KMS-11 (cell line): Measurements from ENCODE around the gene BTN3A1.

Experiments used
- H2AFZ ChIP-seq: fragments of 200-600 bp; sonication (generic); 2 replicates; pipeline ENCODE4 v1.6.1; 2016; ENCODE audit warnings: antibody characterized with exemption, mixed run types, low read depth
- H3K27ac ChIP-seq: fragments of 200-600 bp; sonication (generic); 2 replicates; pipeline ENCODE4 v1.6.1; 2016; ENCODE audit warnings: mild to moderate bottlenecking, mixed run types
- H3K27me3 ChIP-seq: fragments of 200-600 bp; sonication (generic); 2 replicates; pipeline ENCODE4 v1.6.1; 2017; ENCODE audit warnings: mild to moderate bottlenecking, low read depth, mixed run types, moderate library complexity; ENCODE audit not compliant: insufficient read depth
- H3K36me3 ChIP-seq: fragments of 200-600 bp; sonication (generic); 2 replicates; pipeline ENCODE4 v1.6.1; 2017; ENCODE audit warnings: mild to moderate bottlenecking, mixed run types; ENCODE audit not compliant: insufficient read depth
- H3K4me1 ChIP-seq: fragments of 200-600 bp; sonication (generic); 2 replicates; pipeline ENCODE4 v1.6.1; 2016; ENCODE audit warnings: mild to moderate bottlenecking, low read depth, mixed run types; ENCODE audit not compliant: poor library complexity, severe bottlenecking
- H3K4me2 ChIP-seq: fragments of 200-600 bp; sonication (generic); 2 replicates; pipeline ENCODE4 v1.7.0; 2016; ENCODE audit warnings: mild to moderate bottlenecking, mixed run types
- H3K4me3 ChIP-seq: fragments of 200-600 bp; sonication (generic); IDR thresholded peaks from 2 replicates; pipeline ENCODE4 v1.6.1; 2017; ENCODE audit warnings: low read depth, low read length, mixed read lengths; ENCODE audit not compliant: insufficient read depth
- H3K79me2 ChIP-seq: fragments of 200-600 bp; sonication (generic); 2 replicates; pipeline ENCODE4 v1.6.1; 2016; ENCODE audit warnings: low read depth, mixed run types; ENCODE audit not compliant: insufficient read depth
- H3K9ac ChIP-seq: fragments of 200-600 bp; sonication (generic); 2 replicates; pipeline ENCODE4 v1.6.1; 2016; ENCODE audit warnings: mild to moderate bottlenecking, mixed run types
- H4K20me1 ChIP-seq: fragments of 200-600 bp; sonication (generic); 2 replicates; pipeline ENCODE4 v1.6.1; 2016; ENCODE audit warnings: mild to moderate bottlenecking, mixed run types; ENCODE audit not compliant: insufficient read depth
- TF ChIP-seq, protein P1 (sequence below): fragments of 200-600 bp; sonication (generic); conservative IDR thresholded peaks from 2 replicates; pipeline ENCODE4 v1.6.1; 2017; ENCODE audit warnings: low read depth, mild to moderate bottlenecking, antibody characterized with exemption, low read length, moderate library complexity, mixed read lengths

Gene BTN3A1

DNA sequence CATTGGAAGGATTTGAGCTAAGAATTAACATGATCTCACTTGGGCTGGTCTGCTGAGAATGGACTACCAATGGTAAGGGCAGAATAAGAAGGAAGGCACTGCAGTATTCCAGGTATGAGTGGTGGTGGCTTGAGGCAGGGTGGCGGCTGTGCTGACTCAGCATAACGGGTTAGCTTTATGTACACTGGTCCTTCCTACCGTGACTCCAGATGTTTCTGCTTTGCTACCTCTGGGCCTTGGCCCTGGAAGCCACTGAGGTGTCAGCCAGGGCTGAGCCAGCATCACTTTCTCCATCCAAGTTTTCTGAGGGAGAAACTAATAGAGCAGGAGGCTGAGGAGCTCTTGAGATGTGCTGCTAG, 25.4 kb downstream of the BTN3A1 start:
- H3K4me1 ChIP-seq: peaks cover 5% of the 10 kb centered on the region
- H4K20me1 ChIP-seq: no peaks in the 10 kb centered on the region
- TF ChIP-seq, protein P1, sequence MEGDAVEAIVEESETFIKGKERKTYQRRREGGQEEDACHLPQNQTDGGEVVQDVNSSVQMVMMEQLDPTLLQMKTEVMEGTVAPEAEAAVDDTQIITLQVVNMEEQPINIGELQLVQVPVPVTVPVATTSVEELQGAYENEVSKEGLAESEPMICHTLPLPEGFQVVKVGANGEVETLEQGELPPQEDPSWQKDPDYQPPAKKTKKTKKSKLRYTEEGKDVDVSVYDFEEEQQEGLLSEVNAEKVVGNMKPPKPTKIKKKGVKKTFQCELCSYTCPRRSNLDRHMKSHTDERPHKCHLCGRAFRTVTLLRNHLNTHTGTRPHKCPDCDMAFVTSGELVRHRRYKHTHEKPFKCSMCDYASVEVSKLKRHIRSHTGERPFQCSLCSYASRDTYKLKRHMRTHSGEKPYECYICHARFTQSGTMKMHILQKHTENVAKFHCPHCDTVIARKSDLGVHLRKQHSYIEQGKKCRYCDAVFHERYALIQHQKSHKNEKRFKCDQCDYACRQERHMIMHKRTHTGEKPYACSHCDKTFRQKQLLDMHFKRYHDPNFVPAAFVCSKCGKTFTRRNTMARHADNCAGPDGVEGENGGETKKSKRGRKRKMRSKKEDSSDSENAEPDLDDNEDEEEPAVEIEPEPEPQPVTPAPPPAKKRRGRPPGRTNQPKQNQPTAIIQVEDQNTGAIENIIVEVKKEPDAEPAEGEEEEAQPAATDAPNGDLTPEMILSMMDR: no peak
- H3K36me3 ChIP-seq: no peaks in the 10 kb centered on the region
- no peaks in the 10 kb centered on the region for H3K79me2 ChIP-seq
- no peak overlapping the region for H2AFZ ChIP-seq
- H3K9ac ChIP-seq: no peak overlapping the region
- H3K4me2 ChIP-seq: no peak overlapping the region
- no peak overlapping the region for H3K27ac ChIP-seq
- H3K27me3 ChIP-seq: no peaks in the 10 kb centered on the region
- no peak overlapping the region for H3K4me3 ChIP-seq

- peaks cover 4% of the 10 kb centered on the region for H3K4me1 ChIP-seq
- H3K27me3 ChIP-seq: no peaks in the 10 kb centered on the region
- TF ChIP-seq, protein P1: no peak
- H3K9ac ChIP-seq: no peak overlapping the region
- H3K27ac ChIP-seq: no peak overlapping the region
- H3K4me3 ChIP-seq: no peak overlapping the region
- H4K20me1 ChIP-seq: no peaks in the 10 kb centered on the region
- no peak overlapping the region for H3K4me2 ChIP-seq
- H3K36me3 ChIP-seq: no peaks in the 10 kb centered on the region
- H3K79me2 ChIP-seq: no peaks in the 10 kb centered on the region
- H2AFZ ChIP-seq: no peak overlapping the region
Observed at GRCh38 chr6:26428206-26428605, 26.1 kb downstream of the BTN3A1 start.

GRCh38 chr6:26430787-26431186, 28.7 kb downstream of the BTN3A1 start:
- no peaks in the 10 kb centered on the region for H3K36me3 ChIP-seq
- H3K9ac ChIP-seq: no peak overlapping the region
- H3K4me2 ChIP-seq: no peak overlapping the region
- no peaks in the 10 kb centered on the region for H3K4me1 ChIP-seq
- H3K79me2 ChIP-seq: no peaks in the 10 kb centered on the region
- TF ChIP-seq, protein P1: no peak
- no peaks in the 10 kb centered on the region for H3K27me3 ChIP-seq
- H3K27ac ChIP-seq: no peak overlapping the region
- H3K4me3 ChIP-seq: no peak overlapping the region
- H4K20me1 ChIP-seq: no peaks in the 10 kb centered on the region
- H2AFZ ChIP-seq: no peak overlapping the region

- H3K4me3 ChIP-seq: no peak overlapping the region
- no peaks in the 10 kb centered on the region for H3K4me1 ChIP-seq
- H4K20me1 ChIP-seq: no peaks in the 10 kb centered on the region
- H3K4me2 ChIP-seq: no peak overlapping the region
- H3K27ac ChIP-seq: no peak overlapping the region
- no peaks in the 10 kb centered on the region for H3K36me3 ChIP-seq
- no peaks in the 10 kb centered on the region for H3K79me2 ChIP-seq
- TF ChIP-seq, protein P1: no peak
- H3K9ac ChIP-seq: no peak overlapping the region
- H3K27me3 ChIP-seq: no peaks in the 10 kb centered on the region
- no peak overlapping the region for H2AFZ ChIP-seq
Observed at GRCh38 chr6:26431258-26432172, 29.4 kb downstream of the BTN3A1 start.
